Type B pancreatic cell (in vitro differentiated cells): Measurements from ENCODE around the gene OTOP2. TPM values are rescaled to one million over a fixed set of nuclear protein-coding genes. Genes with fewer than 3 reads are reported as not detected.
A peak's percentile ranks its signal among the peaks of the same experiment; 100 is the strongest.

Experiments used
- DNase-seq: peaks from one replicate; pipeline ENCODE4 v3.0.0; 2021; ENCODE audit warnings: mixed read lengths; ENCODE audit not compliant: unreplicated experiment; ENCODE audit errors: extremely low spot score
- H3K27ac Mint-ChIP-seq: 2 replicates; pipeline ENCODE4 v1.8.0; 2021; ENCODE audit warnings: mild to moderate bottlenecking, mixed read lengths
- H3K27me3 Mint-ChIP-seq: 2 replicates; pipeline ENCODE4 v1.8.0; 2021; ENCODE audit warnings: mixed read lengths
- H3K36me3 Mint-ChIP-seq: 2 replicates; pipeline ENCODE4 v1.8.0; 2021; ENCODE audit warnings: mixed read lengths
- H3K4me1 Mint-ChIP-seq: one replicate; pipeline ENCODE4 v1.8.0; 2021; ENCODE audit warnings: mixed read lengths; ENCODE audit not compliant: unreplicated experiment
- H3K4me3 Mint-ChIP-seq: 2 replicates; pipeline ENCODE4 v1.8.0; 2021; ENCODE audit warnings: mild to moderate bottlenecking, mixed read lengths
- H3K9me3 Mint-ChIP-seq: 2 replicates; pipeline ENCODE4 v1.8.0; 2021; ENCODE audit warnings: mixed read lengths
- CTCF ChIP-seq: fragments of 200-600 bp; sonication (generic); conservative IDR thresholded peaks from 2 replicates; pipeline ENCODE4 v1.5.0; 2021; ENCODE audit warnings: antibody characterized with exemption, mild to moderate bottlenecking
- total RNA-seq: library from RNA; stranded (reverse); gene quantifications from 2 replicates; pipeline ENCODE4 v1.2.1, GENCODE V29; 2021; ENCODE audit warnings: low replicate concordance

The OTOP2 gene
- total RNA-seq, 1 donor from 2014 or later: not detected

- DNase-seq: no peak
- Mint-ChIP-seq H3K9me3 (no peaks in the 10 kb centered on the region), H3K4me3 (no peak within 1 kb of the TSS), H3K4me1 (no peaks in the 10 kb centered on the region), H3K27me3 (peaks cover 88% of the 10 kb centered on the region), H3K36me3 (no peaks in the 10 kb centered on the region), H3K27ac (no peak within 1 kb of the TSS)
- TF ChIP-seq CTCF: no peak
These were observed 11.8 kb downstream of the OTOP2 start, which contains the start of gene OTOP3 for GRCh38 chr17:74935585-74936469. TSS of gene OTOP3 (plus strand) at chr17:74935898. CDS start at chr17:74935922, 24 bp downstream.

- Mint-ChIP-seq H3K27ac (no peak overlapping the region), H3K4me1 (no peaks in the 10 kb centered on the region), H3K9me3 (no peaks in the 10 kb centered on the region), H3K4me3 (no peak overlapping the region), H3K36me3 (no peaks in the 10 kb centered on the region), H3K27me3 (peaks cover 85% of the 10 kb centered on the region)
- no peak for TF ChIP-seq CTCF
- no peak for DNase-seq
These were observed 12.4 kb downstream of the OTOP2 start for GRCh38 chr17:74936470-74936799.

GRCh38 chr17:74937064-74938051, 13.3 kb downstream of the OTOP2 start:
- Mint-ChIP-seq H3K4me1 (no peaks in the 10 kb centered on the region), H3K9me3 (no peaks in the 10 kb centered on the region), H3K27ac (peak overlapping the region; percentile 17), H3K4me3 (no peak overlapping the region), H3K36me3 (no peaks in the 10 kb centered on the region), H3K27me3 (peaks cover 82% of the 10 kb centered on the region)
- DNase-seq: no peak
- TF ChIP-seq CTCF: no peak

- no peak overlapping the region for H3K27ac Mint-ChIP-seq
- H3K9me3 Mint-ChIP-seq: no peaks in the 10 kb centered on the region
These were observed 14.3 kb downstream of the OTOP2 start for GRCh38 chr17:74938194-74938950.

More at GRCh38 chr17:74938194-74938950, 14.3 kb downstream of the OTOP2 start:
- H3K27me3 Mint-ChIP-seq: peaks cover 81% of the 10 kb centered on the region
- H3K4me3 Mint-ChIP-seq: no peak overlapping the region
- H3K4me1 Mint-ChIP-seq: no peaks in the 10 kb centered on the region
- no peak for TF ChIP-seq CTCF
- DNase-seq: no peak
- no peaks in the 10 kb centered on the region for H3K36me3 Mint-ChIP-seq
